Activated naive CD4-positive, alpha-beta T cell treated with anti-CD3 and anti-CD28 coated beads, Interleukin-2, amount 50 U/mL, for 72 hours (primary cell): ENCODE measurements around the gene CASQ2. TPM values are rescaled to one million over a fixed set of nuclear protein-coding genes. Genes with fewer than 3 reads are reported as not detected.

Experiments
- ATAC-seq, 2 donors: fragments of 150-1000 bp; cut with Tn5 transposase; 2 replicates each; pipeline ENCODE4 v1.10.0; 2021; ENCODE audit warnings: mild to moderate bottlenecking in 2 of 2, moderate library complexity in 2 of 2
- DNase-seq, 2 donors: peaks; one replicate each; pipeline ENCODE4 v3.0.0; 2021 to 2022; ENCODE audit warnings: low spot score in 2 of 2
- H3K27ac Mint-ChIP-seq, 2 donors: one replicate each; pipeline ENCODE4 v1.8.0; 2022; ENCODE audit warnings: mild to moderate bottlenecking in 2 of 2, mixed read lengths in 2 of 2
- H3K36me3 Mint-ChIP-seq, 2 donors: one replicate each; pipeline ENCODE4 v1.8.0; 2022; ENCODE audit warnings: mixed read lengths in 2 of 2
- H3K9me3 Mint-ChIP-seq, 2 donors: one replicate each; pipeline ENCODE4 v1.8.0; 2022; ENCODE audit warnings: mixed read lengths in 2 of 2
- total RNA-seq, 2 donors: library from RNA; stranded (reverse); gene quantifications; one replicate each; pipeline ENCODE4 v1.2.3, GENCODE V29; 2022

The CASQ2 gene
- total RNA-seq, 2 donors from 2014 or later: not detected

GRCh38 chr1:115719285-115719684 lies 49.2 kb downstream of the CASQ2 start:
- no peak for ATAC-seq
- DNase-seq: no peak
- no peaks in the 10 kb centered on the region for H3K9me3 Mint-ChIP-seq
- no peaks in the 10 kb centered on the region for H3K36me3 Mint-ChIP-seq
- no peak overlapping the region for H3K27ac Mint-ChIP-seq

GRCh38 chr1:115718011-115718754 lies 50.3 kb downstream of the CASQ2 start:
- ATAC-seq (no peak), DNase-seq (no peak)
- H3K36me3 Mint-ChIP-seq: no peaks in the 10 kb centered on the region
- peak overlapping the region in 1 of 2 donors; percentile 57 for H3K27ac Mint-ChIP-seq
- H3K9me3 Mint-ChIP-seq: no peaks in the 10 kb centered on the region

- peak in 1 of 2 donors; percentile 48 for DNase-seq
- ATAC-seq: peak in 1 of 2 donors; percentile 47
- H3K27ac Mint-ChIP-seq: no peak overlapping the region
- H3K9me3 Mint-ChIP-seq: no peaks in the 10 kb centered on the region
- H3K36me3 Mint-ChIP-seq: no peaks in the 10 kb centered on the region
Observed at GRCh38 chr1:115717541-115717940, 51.0 kb downstream of the CASQ2 start.

- Mint-ChIP-seq H3K36me3 (no peaks in the 10 kb centered on the region), H3K9me3 (no peaks in the 10 kb centered on the region), H3K27ac (no peak overlapping the region)
- DNase-seq (no peak), ATAC-seq (no peak)
Observed at GRCh38 chr1:115714572-115715141, 53.9 kb downstream of the CASQ2 start.

GRCh38 chr1:115713906-115714305 lies 54.6 kb downstream of the CASQ2 start:
- Mint-ChIP-seq H3K27ac (no peak overlapping the region), H3K9me3 (no peaks in the 10 kb centered on the region), H3K36me3 (no peaks in the 10 kb centered on the region)
- ATAC-seq (no peak), DNase-seq (no peak)

GRCh38 chr1:115712911-115713609 lies 55.5 kb downstream of the CASQ2 start:
- ATAC-seq: no peak
- Mint-ChIP-seq H3K27ac (no peak overlapping the region), H3K36me3 (no peaks in the 10 kb centered on the region), H3K9me3 (no peaks in the 10 kb centered on the region)
- no peak for DNase-seq

GRCh38 chr1:115710859-115711624 lies 57.5 kb downstream of the CASQ2 start:
- DNase-seq (no peak), ATAC-seq (no peak)
- Mint-ChIP-seq H3K27ac (no peak overlapping the region), H3K9me3 (no peaks in the 10 kb centered on the region), H3K36me3 (no peaks in the 10 kb centered on the region)

- Mint-ChIP-seq H3K9me3 (no peaks in the 10 kb centered on the region), H3K27ac (no peak overlapping the region), H3K36me3 (no peaks in the 10 kb centered on the region)
- DNase-seq (peak in 1 of 2 donors; percentile 9), ATAC-seq (peak in 1 of 2 donors; percentile 43)
Observed at GRCh38 chr1:115706587-115707425, 61.7 kb downstream of the CASQ2 start.

- DNase-seq (no peak), ATAC-seq (no peak)
- H3K9me3 Mint-ChIP-seq: no peaks in the 10 kb centered on the region
- no peak overlapping the region for H3K27ac Mint-ChIP-seq
- H3K36me3 Mint-ChIP-seq: no peaks in the 10 kb centered on the region
Observed at GRCh38 chr1:115705963-115706362, 62.6 kb downstream of the CASQ2 start.

GRCh38 chr1:115705085-115705951 lies 63.2 kb downstream of the CASQ2 start:
- ATAC-seq (no peak), DNase-seq (no peak)
- Mint-ChIP-seq H3K27ac (no peak overlapping the region), H3K9me3 (no peaks in the 10 kb centered on the region), H3K36me3 (no peaks in the 10 kb centered on the region)

- DNase-seq (no peak), ATAC-seq (no peak)
- no peaks in the 10 kb centered on the region for H3K36me3 Mint-ChIP-seq
- no peaks in the 10 kb centered on the region for H3K9me3 Mint-ChIP-seq
- no peak overlapping the region for H3K27ac Mint-ChIP-seq
Observed at GRCh38 chr1:115702959-115703358, 65.6 kb downstream of the CASQ2 start.

GRCh38 chr1:115701090-115701489 lies 67.4 kb downstream of the CASQ2 start:
- H3K27ac Mint-ChIP-seq: no peak overlapping the region
- H3K9me3 Mint-ChIP-seq: no peaks in the 10 kb centered on the region
- H3K36me3 Mint-ChIP-seq: no peaks in the 10 kb centered on the region
- DNase-seq (no peak), ATAC-seq (no peak)

- H3K36me3 Mint-ChIP-seq: no peaks in the 10 kb centered on the region
- no peak overlapping the region for H3K27ac Mint-ChIP-seq
- H3K9me3 Mint-ChIP-seq: no peaks in the 10 kb centered on the region
- no peak for ATAC-seq
- DNase-seq: no peak
Observed at GRCh38 chr1:115697619-115698018, 70.9 kb downstream of the CASQ2 start.

GRCh38 chr1:115694805-115695204 lies 73.7 kb downstream of the CASQ2 start:
- ATAC-seq: no peak

GRCh38 chr1:115692224-115692623 lies 76.3 kb downstream of the CASQ2 start:
- DNase-seq: no peak
- Mint-ChIP-seq H3K9me3 (no peaks in the 10 kb centered on the region), H3K27ac (no peak overlapping the region), H3K36me3 (no peaks in the 10 kb centered on the region)
- ATAC-seq: no peak

More at GRCh38 chr1:115694805-115695204, 73.7 kb downstream of the CASQ2 start:
- H3K9me3 Mint-ChIP-seq: no peaks in the 10 kb centered on the region
- H3K27ac Mint-ChIP-seq: no peak overlapping the region
- DNase-seq: peak in 1 of 2 donors; percentile 2
- H3K36me3 Mint-ChIP-seq: no peaks in the 10 kb centered on the region
